C4-2B (cell line): ENCODE results near the gene CCDC191.

Experiments used
- H3K27ac ChIP-seq: fragments of 450-650 bp; 2 replicates; pipeline ENCODE4 v1.5.1; 2017
- ZFX ChIP-seq: fragments of 450-650 bp; IDR thresholded peaks from 2 replicates; pipeline ENCODE4 v1.6.1; 2017
- TF ChIP-seq, protein P1 (sequence below): fragments of 450-650 bp; conservative IDR thresholded peaks from 2 replicates; pipeline ENCODE4 v1.5.1; 2017; ENCODE audit warnings: mild to moderate bottlenecking

CCDC191 gene

DNA sequence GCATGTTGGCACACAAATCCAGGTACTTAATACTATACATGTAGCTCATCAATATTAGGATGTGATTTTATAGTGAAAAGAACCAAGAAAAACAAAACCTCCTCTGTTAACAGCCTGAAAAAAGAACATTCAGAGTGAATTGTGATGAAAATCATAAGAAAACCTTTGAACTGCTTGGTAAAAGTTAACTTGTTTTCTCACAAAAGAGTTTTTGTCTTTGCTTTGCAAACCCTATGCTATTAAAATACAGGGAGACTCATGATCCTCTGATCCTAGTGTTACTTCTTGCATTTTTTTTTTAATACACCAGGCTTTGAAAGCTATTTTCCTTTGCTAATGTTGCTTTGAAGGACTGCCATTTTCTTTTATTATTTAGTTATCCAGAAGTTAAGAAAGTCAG is 23.9 kb upstream of the CCDC191 start:
- TF ChIP-seq, protein P1, sequence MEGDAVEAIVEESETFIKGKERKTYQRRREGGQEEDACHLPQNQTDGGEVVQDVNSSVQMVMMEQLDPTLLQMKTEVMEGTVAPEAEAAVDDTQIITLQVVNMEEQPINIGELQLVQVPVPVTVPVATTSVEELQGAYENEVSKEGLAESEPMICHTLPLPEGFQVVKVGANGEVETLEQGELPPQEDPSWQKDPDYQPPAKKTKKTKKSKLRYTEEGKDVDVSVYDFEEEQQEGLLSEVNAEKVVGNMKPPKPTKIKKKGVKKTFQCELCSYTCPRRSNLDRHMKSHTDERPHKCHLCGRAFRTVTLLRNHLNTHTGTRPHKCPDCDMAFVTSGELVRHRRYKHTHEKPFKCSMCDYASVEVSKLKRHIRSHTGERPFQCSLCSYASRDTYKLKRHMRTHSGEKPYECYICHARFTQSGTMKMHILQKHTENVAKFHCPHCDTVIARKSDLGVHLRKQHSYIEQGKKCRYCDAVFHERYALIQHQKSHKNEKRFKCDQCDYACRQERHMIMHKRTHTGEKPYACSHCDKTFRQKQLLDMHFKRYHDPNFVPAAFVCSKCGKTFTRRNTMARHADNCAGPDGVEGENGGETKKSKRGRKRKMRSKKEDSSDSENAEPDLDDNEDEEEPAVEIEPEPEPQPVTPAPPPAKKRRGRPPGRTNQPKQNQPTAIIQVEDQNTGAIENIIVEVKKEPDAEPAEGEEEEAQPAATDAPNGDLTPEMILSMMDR: no peak
- no peak for TF ChIP-seq ZFX
- no peak overlapping the region for H3K27ac ChIP-seq

DNA sequence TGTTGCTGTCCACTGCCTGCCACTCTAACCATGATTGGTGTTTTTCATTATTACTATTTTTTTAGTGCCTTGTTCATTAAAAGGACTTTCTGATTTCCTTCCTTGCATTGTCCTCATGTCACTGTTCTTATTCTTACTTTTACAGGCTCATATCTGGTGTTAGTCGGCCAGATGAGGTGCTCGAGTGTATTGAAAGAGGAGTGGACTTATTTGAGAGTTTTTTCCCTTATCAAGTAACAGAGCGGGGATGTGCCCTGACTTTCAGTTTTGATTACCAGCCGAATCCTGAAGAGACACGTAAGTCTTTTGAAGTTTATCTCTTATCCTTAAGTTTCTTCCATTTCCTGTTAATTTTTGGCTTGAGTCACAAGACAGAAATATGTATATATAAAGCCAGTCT is 23.4 kb upstream of the CCDC191 start:
- TF ChIP-seq ZFX: no peak
- TF ChIP-seq, protein P1: no peak
- no peak overlapping the region for H3K27ac ChIP-seq

DNA sequence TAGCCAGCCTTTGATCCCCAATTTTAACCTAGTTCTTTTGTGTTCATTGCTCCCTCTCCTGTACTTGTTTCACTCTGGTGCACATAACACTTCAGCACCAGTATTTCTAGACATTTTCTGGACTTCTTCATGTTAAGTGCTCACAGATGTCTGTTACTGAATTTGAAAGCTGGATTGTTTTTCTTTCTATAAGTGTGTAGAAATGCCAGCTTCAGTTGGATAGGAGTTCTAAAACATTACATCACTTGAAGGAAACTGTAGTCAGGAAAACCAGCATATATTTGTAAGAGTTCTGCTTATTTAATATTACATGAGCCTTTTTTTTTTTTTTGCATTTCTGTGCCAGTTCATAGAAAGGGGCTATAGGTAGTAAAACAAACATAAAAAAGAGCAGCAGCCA is 21.8 kb upstream of the CCDC191 start:
- no peak overlapping the region for H3K27ac ChIP-seq
- no peak for TF ChIP-seq ZFX
- TF ChIP-seq, protein P1: no peak

DNA sequence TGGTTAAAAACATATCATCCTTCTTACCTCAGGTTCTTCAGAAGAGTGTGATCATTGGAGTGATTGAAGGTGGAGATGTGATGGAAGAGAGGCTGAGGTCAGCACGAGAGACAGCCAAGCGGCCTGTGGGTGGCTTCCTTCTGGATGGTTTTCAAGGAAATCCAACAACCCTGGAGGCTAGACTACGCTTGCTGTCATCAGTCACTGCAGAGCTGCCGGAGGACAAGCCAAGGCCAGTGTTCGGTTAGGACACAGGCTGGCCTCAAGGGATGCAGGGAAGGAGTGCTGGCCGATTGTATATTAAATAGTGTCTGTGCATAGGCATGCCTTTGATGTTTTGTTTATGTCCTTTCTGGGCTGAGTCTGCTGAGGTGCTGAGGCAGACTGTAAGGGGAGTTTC is 20.4 kb upstream of the CCDC191 start:
- H3K27ac ChIP-seq: no peak overlapping the region
- TF ChIP-seq ZFX: no peak
- TF ChIP-seq, protein P1: no peak

DNA sequence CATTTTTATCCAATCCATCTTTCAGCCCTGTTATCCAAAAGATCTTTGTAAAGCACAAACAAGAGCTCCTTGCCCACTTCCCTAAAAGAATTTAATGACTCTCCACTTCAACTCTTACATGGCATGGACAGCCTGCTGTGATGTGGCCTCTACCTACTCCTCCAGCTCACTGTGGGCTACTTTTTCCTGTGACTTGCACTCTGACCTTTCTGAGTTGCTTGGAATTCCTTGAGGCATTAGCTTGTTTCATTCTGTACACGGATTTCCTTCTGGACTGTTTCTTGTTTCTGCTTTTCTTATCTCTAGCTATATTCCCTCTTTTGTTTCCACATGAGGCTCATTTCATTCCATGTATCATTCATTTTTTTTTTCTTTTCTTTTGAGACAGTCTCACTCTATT is 15.5 kb upstream of the CCDC191 start:
- TF ChIP-seq, protein P1: no peak
- TF ChIP-seq ZFX: no peak
- no peak overlapping the region for H3K27ac ChIP-seq

DNA sequence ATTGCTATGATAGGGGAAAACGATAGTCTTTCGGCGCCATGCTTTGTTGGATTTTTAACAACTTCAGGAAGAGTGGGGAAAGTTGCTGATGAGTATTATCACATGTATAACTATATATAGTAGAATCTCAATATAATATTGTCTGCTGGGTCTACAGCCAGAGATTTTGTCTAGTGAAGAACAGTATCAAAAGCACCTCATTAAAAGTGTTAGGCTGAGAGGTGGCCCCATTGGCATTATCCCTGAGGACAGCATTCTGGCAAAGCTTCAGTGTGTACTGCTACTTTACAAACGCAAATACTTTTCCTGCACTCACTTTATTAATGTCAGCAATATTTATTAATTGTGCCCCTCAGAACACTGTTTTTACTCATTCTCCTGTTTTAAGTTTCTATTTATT is 12.0 kb upstream of the CCDC191 start:
- H3K27ac ChIP-seq: no peak overlapping the region
- no peak for TF ChIP-seq ZFX
- TF ChIP-seq, protein P1: no peak

DNA sequence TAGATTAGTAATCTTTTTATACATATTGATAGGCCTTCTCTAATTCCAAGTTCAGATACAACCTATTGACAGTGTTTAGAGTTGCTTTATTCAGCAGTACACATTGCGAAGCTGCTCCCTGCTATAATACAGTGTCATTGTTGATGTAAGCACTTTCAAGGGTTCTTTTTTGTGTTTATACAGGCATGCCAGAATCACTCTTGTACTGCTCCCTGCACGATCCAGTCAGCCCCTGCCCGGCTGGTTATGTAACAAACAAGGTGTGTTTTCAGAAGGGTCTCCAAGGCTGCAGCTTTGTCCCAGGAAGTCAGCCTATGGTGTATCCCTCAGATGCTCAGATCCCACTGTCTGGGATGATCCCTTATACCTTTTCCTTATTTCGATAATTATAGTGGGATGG is 11.5 kb upstream of the CCDC191 start:
- no peak for TF ChIP-seq ZFX
- TF ChIP-seq, protein P1: no peak
- H3K27ac ChIP-seq: no peak overlapping the region
